Measurements from ENCODE around the gene CARMIL3. TPM values are rescaled to one million over a fixed set of nuclear protein-coding genes. Genes with fewer than 3 reads are reported as not detected.

The CARMIL3 gene
- total RNA-seq, 2 experiments from 2014 or later, result 0.05 to 0.11 TPM

DNA sequence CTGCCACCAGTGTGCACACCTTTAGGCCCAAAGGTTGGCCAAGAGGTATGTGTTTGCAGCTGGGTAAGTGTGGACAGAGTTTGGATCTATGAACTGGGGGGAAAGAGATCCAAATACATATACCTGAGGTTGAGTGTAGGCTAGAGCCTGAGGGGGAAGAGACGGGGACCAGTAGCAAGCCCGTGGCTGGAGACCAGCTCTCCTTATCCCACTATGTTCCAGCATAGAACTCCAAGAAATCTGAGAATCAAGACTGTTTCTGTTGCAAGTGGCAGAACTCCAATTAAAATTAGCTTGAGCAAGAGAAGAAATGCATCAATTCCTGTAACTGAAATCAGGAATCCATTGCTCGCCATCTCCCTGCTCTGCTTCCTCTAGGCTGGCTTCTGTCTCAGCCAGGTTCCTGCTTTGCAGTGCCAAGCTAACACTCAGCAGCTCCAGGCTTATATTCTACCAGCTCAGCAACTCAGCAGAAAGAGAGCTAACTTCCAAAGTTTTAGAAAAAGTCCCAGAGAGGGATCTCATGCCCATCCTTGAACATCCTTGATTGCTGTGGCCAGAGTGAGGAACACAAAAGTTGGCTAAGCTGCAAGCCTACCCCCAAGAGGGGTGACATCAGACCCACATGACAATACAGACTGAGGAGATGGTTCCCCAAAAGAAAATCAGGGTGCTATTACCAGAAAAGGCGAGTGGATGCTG lies 40.8 kb downstream of the CARMIL3 start:
- TF ChIP-seq, protein P1, sequence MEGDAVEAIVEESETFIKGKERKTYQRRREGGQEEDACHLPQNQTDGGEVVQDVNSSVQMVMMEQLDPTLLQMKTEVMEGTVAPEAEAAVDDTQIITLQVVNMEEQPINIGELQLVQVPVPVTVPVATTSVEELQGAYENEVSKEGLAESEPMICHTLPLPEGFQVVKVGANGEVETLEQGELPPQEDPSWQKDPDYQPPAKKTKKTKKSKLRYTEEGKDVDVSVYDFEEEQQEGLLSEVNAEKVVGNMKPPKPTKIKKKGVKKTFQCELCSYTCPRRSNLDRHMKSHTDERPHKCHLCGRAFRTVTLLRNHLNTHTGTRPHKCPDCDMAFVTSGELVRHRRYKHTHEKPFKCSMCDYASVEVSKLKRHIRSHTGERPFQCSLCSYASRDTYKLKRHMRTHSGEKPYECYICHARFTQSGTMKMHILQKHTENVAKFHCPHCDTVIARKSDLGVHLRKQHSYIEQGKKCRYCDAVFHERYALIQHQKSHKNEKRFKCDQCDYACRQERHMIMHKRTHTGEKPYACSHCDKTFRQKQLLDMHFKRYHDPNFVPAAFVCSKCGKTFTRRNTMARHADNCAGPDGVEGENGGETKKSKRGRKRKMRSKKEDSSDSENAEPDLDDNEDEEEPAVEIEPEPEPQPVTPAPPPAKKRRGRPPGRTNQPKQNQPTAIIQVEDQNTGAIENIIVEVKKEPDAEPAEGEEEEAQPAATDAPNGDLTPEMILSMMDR (IDR thresholded peaks at IDR 0.05), result no peak
- no peak for ATAC-seq (ENCODE audit: poor library complexity)
- no peaks in the 10 kb centered on the region for H3K27me3 Mint-ChIP-seq

DNA sequence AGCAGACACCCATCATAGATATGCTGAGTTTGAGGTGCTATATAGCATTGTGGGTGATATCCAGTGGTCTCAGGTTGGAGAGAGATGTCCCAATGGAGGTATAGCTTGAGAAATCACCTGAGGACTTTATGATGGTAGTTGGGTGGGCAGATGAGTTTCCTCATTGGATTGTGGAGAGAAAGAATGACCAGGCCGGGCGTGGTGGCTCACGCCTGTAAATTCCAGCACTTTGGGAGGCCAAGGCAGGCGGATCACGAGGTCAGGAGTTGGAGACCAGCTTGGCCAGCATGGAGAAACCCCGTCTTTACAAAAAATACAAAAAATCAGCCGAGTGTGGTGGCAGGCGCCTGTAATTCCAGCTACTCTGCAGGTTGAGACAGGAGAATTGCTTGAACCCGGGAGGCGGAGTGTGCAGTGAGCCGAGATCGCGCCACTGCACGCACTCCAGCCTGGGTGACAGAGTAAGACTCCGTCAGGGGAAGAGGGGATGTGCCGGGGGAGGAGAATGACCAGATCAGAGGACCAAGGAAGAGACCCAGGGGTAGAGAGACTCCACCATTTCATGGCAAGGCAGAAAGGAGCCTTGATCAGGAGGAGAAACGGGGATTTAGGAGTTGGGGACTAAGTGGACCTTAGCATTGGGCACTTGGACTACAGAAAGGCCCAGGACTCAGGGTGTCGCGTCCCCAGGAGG lies 41.5 kb downstream of the CARMIL3 start:
- intact Hi-C loops (cut with DNase I, micrococcal nuclease), result loop anchor here in 1 of 2 experiments (10.0 kb wide), 1 partner anchor 119 kb away; no protein-coding TSS in a partner anchor
- H3K9me3 Mint-ChIP-seq, result no peaks in the 10 kb centered on the region
- no peak for DNase-seq
- TF ChIP-seq, protein P1 (IDR thresholded peaks at IDR 0.05), result no peak
- Histone ChIP-seq H3K4me1 (ENCODE audit: insufficient read depth, low read length) (peaks cover 29% of the 10 kb centered on the region), H3K9me3 (ENCODE audit: control insufficient read depth in 1 of 2, insufficient read depth in 1 of 2, low read length in 2 of 2) (no peaks in the 10 kb centered on the region), H3K27me3 (ENCODE audit: control insufficient read depth in 1 of 2, insufficient read depth in 2 of 2, low read length in 2 of 2) (no peaks in the 10 kb centered on the region), H3K36me3 (ENCODE audit: insufficient read depth, low read length) (peaks cover 6% of the 10 kb centered on the region), H3K4me3 (ENCODE audit: low read length) (peak overlapping the region; percentile 97), H3K27ac (ENCODE audit: low read depth in 1 of 2, low read length in 2 of 2) (peak overlapping the region in 1 of 2 donors; percentile 78)
- CTCF ChIA-PET, result interaction anchor here (0.7 to 7.3 kb wide), 3 partner anchors 11 to 149 kb away, joined by 3 to 63 read pairs (median 3); partner anchors contain the start of gene TINF2
- no peaks in the 10 kb centered on the region for H3K27me3 Mint-ChIP-seq
- H3K27ac Mint-ChIP-seq, result peak overlapping the region; percentile 90
- ATAC-seq (ENCODE audit: poor library complexity), result no peak
- peaks cover 37% of the 10 kb centered on the region for H3K4me1 Mint-ChIP-seq (ENCODE audit: low read depth)
- peaks cover 15% of the 10 kb centered on the region for H3K36me3 Mint-ChIP-seq (ENCODE audit: low read depth)
- peak overlapping the region; percentile 97 for H3K4me3 Mint-ChIP-seq
- POLR2A ChIA-PET, result interaction anchor here (1.3 to 8.5 kb wide), 11 partner anchors 13 to 149 kb away, joined by 3 to 89 read pairs (median 14); partner anchors contain the start of genes DCAF11, EMC9, IRF9 and NRL

More for the DNA sequence above, 40.8 kb downstream of the CARMIL3 start:
- Histone ChIP-seq H3K4me3 (ENCODE audit: low read length) (no peak overlapping the region), H3K4me1 (ENCODE audit: insufficient read depth, low read length) (peaks cover 29% of the 10 kb centered on the region), H3K27ac (ENCODE audit: low read depth in 1 of 2, low read length in 2 of 2) (no peak overlapping the region), H3K9me3 (ENCODE audit: control insufficient read depth in 1 of 2, insufficient read depth in 1 of 2, low read length in 2 of 2) (no peaks in the 10 kb centered on the region), H3K27me3 (ENCODE audit: control insufficient read depth in 1 of 2, insufficient read depth in 2 of 2, low read length in 2 of 2) (no peaks in the 10 kb centered on the region), H3K36me3 (ENCODE audit: insufficient read depth, low read length) (peaks cover 3% of the 10 kb centered on the region)
- Mint-ChIP-seq H3K4me3 (peak overlapping the region; percentile 97), H3K36me3 (ENCODE audit: low read depth) (peaks cover 15% of the 10 kb centered on the region), H3K4me1 (ENCODE audit: low read depth) (peaks cover 37% of the 10 kb centered on the region), H3K9me3 (no peaks in the 10 kb centered on the region), H3K27ac (peak overlapping the region; percentile 90)
- DNase-seq, result peak in 2 of 14 experiments; percentile 29 to 37
- POLR2A ChIA-PET, result interaction anchor here (1.3 to 8.5 kb wide), 8 partner anchors 12 to 85 kb away, joined by 3 to 89 read pairs (median 18); partner anchors contain the start of genes DCAF11, IRF9, NRL and PSME2
- intact Hi-C loops (cut with DNase I, micrococcal nuclease), result loop anchor here in 1 of 2 experiments (10.0 kb wide), 1 partner anchor 118 kb away; no protein-coding TSS in a partner anchor
- CTCF ChIA-PET, result interaction anchor here (0.7 to 7.3 kb wide), 3 partner anchors 10 to 149 kb away, joined by 3 to 63 read pairs (median 3); partner anchors contain the start of gene TINF2

Data from CD4-positive, alpha-beta T cell (primary cell).